Endothelial cell (in vitro differentiated cells): ENCODE results near the gene GEMIN2. TPM values are rescaled to one million over a fixed set of nuclear protein-coding genes. Genes with fewer than 3 reads are reported as not detected.
A peak's percentile ranks its signal among the peaks of the same experiment; 100 is the strongest.

ENCODE experiments used
- DNase-seq: peaks from one replicate; pipeline ENCODE4 v3.0.0; 2021; ENCODE audit warnings: low spot score
- H3K27ac Mint-ChIP-seq: one replicate; pipeline ENCODE4 v1.8.0; 2021; ENCODE audit warnings: mixed read lengths, inconsistent platforms; ENCODE audit not compliant: unreplicated experiment
- H3K27me3 Mint-ChIP-seq: one replicate; pipeline ENCODE4 v1.8.0; 2021; ENCODE audit warnings: mild to moderate bottlenecking, moderate library complexity, mixed read lengths, inconsistent platforms; ENCODE audit not compliant: unreplicated experiment
- H3K36me3 Mint-ChIP-seq: one replicate; pipeline ENCODE4 v1.8.0; 2021; ENCODE audit warnings: mild to moderate bottlenecking, low read depth, mixed read lengths, inconsistent platforms; ENCODE audit not compliant: unreplicated experiment
- H3K4me1 Mint-ChIP-seq: one replicate; pipeline ENCODE4 v1.8.0; 2021; ENCODE audit warnings: mild to moderate bottlenecking, mixed read lengths, inconsistent platforms; ENCODE audit not compliant: unreplicated experiment
- H3K4me3 Mint-ChIP-seq: one replicate; pipeline ENCODE4 v1.8.0; 2021; ENCODE audit warnings: mild to moderate bottlenecking, mixed read lengths, inconsistent platforms; ENCODE audit not compliant: unreplicated experiment
- H3K9me3 Mint-ChIP-seq: one replicate; pipeline ENCODE4 v1.8.0; 2021; ENCODE audit warnings: mixed read lengths, inconsistent platforms; ENCODE audit not compliant: unreplicated experiment
- CTCF ChIP-seq: fragments of 200-600 bp; sonication (generic); IDR thresholded peaks from one replicate; pipeline ENCODE4 v1.5.0; 2021; ENCODE audit warnings: antibody characterized with exemption; ENCODE audit not compliant: unreplicated experiment
- total RNA-seq: library from RNA; stranded (reverse); fragmentation: NEBNext Ultra II Directional; extraction: Animal tissue kit (Norgen Biotek cat#: 25700); gene quantifications from one replicate; pipeline ENCODE4 v1.2.1, GENCODE V29; 2021; ENCODE audit not compliant: unreplicated experiment

Gene GEMIN2
- total RNA-seq, 1 donor from 2014 or later = 21.4 TPM

GRCh38 chr14:39168591-39168990 lies 54.5 kb downstream of the GEMIN2 start:
- H3K36me3 Mint-ChIP-seq = peaks cover 19% of the 10 kb centered on the region
- no peak for TF ChIP-seq CTCF
- no peak for DNase-seq
- H3K27ac Mint-ChIP-seq = peak overlapping the region; percentile 11
- H3K9me3 Mint-ChIP-seq = no peaks in the 10 kb centered on the region
- peaks cover 5% of the 10 kb centered on the region for H3K27me3 Mint-ChIP-seq
- peaks cover 31% of the 10 kb centered on the region for H3K4me1 Mint-ChIP-seq
- H3K4me3 Mint-ChIP-seq = peak overlapping the region; percentile 99

GRCh38 chr14:39169541-39169900 lies 55.4 kb downstream of the GEMIN2 start:
- H3K27ac Mint-ChIP-seq = peak overlapping the region; percentile 84
- H3K27me3 Mint-ChIP-seq = peaks cover 5% of the 10 kb centered on the region
- TF ChIP-seq CTCF = no peak
- H3K4me1 Mint-ChIP-seq = peaks cover 36% of the 10 kb centered on the region
- peak overlapping the region; percentile 99 for H3K4me3 Mint-ChIP-seq
- peaks cover 14% of the 10 kb centered on the region for H3K36me3 Mint-ChIP-seq
- DNase-seq = no peak
- no peaks in the 10 kb centered on the region for H3K9me3 Mint-ChIP-seq

GRCh38 chr14:39173198-39173597 lies 59.1 kb downstream of the GEMIN2 start:
- peaks cover 40% of the 10 kb centered on the region for H3K4me1 Mint-ChIP-seq
- H3K4me3 Mint-ChIP-seq = peak overlapping the region; percentile 27
- H3K27me3 Mint-ChIP-seq = peaks cover 14% of the 10 kb centered on the region
- no peak for TF ChIP-seq CTCF
- no peaks in the 10 kb centered on the region for H3K9me3 Mint-ChIP-seq
- DNase-seq = no peak
- peaks cover 27% of the 10 kb centered on the region for H3K36me3 Mint-ChIP-seq
- H3K27ac Mint-ChIP-seq = peak overlapping the region; percentile 67

- peaks cover 38% of the 10 kb centered on the region for H3K36me3 Mint-ChIP-seq
- no peaks in the 10 kb centered on the region for H3K9me3 Mint-ChIP-seq
- peaks cover 12% of the 10 kb centered on the region for H3K27me3 Mint-ChIP-seq
- no peak for TF ChIP-seq CTCF
- peak; percentile 94 for DNase-seq
- H3K27ac Mint-ChIP-seq = peak within 1 kb of the TSS; percentile 100
- H3K4me1 Mint-ChIP-seq = peaks cover 37% of the 10 kb centered on the region
- H3K4me3 Mint-ChIP-seq = peak within 1 kb of the TSS; percentile 100
Measured at GRCh38 chr14:39174560-39175444, 60.7 kb downstream of the GEMIN2 start, which contains the start of gene PNN. Gene PNN (plus strand): TSS chr14:39175254. CDS start chr14:39175280, 26 bp downstream.
